Measurements from ENCODE around the gene AMN1. TPM values are rescaled to one million over a fixed set of nuclear protein-coding genes. Genes with fewer than 3 reads are reported as not detected.

Gene AMN1
- total RNA-seq, 1 experiment from 2014 or later = 26.9 TPM

GRCh38 chr12:31714406-31715271 lies 14.2 kb downstream of the AMN1 start:
- ATAC-seq = no peak
- intact Hi-C loops (cut with micrococcal nuclease) = no loop called here
- H2AFZ ChIP-seq (ENCODE audit: low read depth, low read length, poor library complexity, severe bottlenecking) = no peak overlapping the region
- TF ChIP-seq POLR2AphosphoS5 (IDR thresholded peaks at IDR 0.05; ENCODE audit: low read depth, low read length) (no peak), JUND (IDR thresholded peaks at IDR 0.05) (no peak), ATF3 (IDR thresholded peaks at IDR 0.05) (no peak), ELF1 (IDR thresholded peaks at IDR 0.05; ENCODE audit: borderline replicate concordance, low read depth) (no peak), YY1 (IDR thresholded peaks at IDR 0.05; ENCODE audit: extremely low read depth, insufficient replicate concordance, low read depth, low read length) (no peak), EGR1 (IDR thresholded peaks at IDR 0.05; ENCODE audit: low read depth) (no peak), CBX3 (IDR thresholded peaks at IDR 0.05; ENCODE audit: low read depth) (no peak), TCF7L2 (IDR thresholded peaks at IDR 0.05; ENCODE audit: borderline replicate concordance, extremely low read depth, insufficient read depth, insufficient read length) (no peak), POLR2A (IDR thresholded peaks at IDR 0.05; ENCODE audit: borderline replicate concordance, extremely low read depth, insufficient read depth, insufficient read length) (no peak)
- no peak for DNase-seq (ENCODE audit: low read depth, low spot score)
- peaks cover 5 to 9% of the 10 kb centered on the region in 2 experiments; a peak in 3 of 4 replicates for H3K4me1 ChIP-seq (ENCODE audit: control insufficient read depth in 1 of 2, insufficient read depth in 2 of 2, low read length in 2 of 2)
- H3K36me3 ChIP-seq (ENCODE audit: control insufficient read depth in 1 of 2, insufficient read depth in 2 of 2, low read length in 2 of 2) = 0 out of 4 replicates have a peak, but pooled peaks cover 0 to 2% of the 10 kb centered on the region in 2 experiments
- RAD21 ChIA-PET (ENCODE audit: low non-redundant PET in 1 of 2, low total read pairs in 2 of 2, uncharacterized antibody in 2 of 2, unreplicated experiment in 2 of 2) = no interaction called here
- no TSS peak for BruUV-seq (replicated peaks)
- H3K27ac ChIP-seq (ENCODE audit: low read depth, low read length) = no peak overlapping the region
- POLR2A ChIA-PET = interaction anchor here (1.0 to 1.1 kb wide), 2 partner anchors 14 to 19 kb away, joined by 3 to 4 read pairs; partner anchors contain the start of gene AMN1
- H3K79me2 ChIP-seq (ENCODE audit: insufficient read depth, low read length) = no peaks in the 10 kb centered on the region
- H3K4me3 ChIP-seq (replicated peaks in 1 of 2; ENCODE audit: low read depth in 1 of 2, low read length in 2 of 2) = no peak overlapping the region
- no peak overlapping the region for H3K4me2 ChIP-seq (ENCODE audit: low read length)
- CTCF ChIA-PET = interaction anchor here (1.2 kb wide), 1 partner anchor 12 kb away, joined by 3 read pairs; no protein-coding TSS in a partner anchor
- H3K9ac ChIP-seq (ENCODE audit: low read length) = no peak overlapping the region
- H4K20me1 ChIP-seq (ENCODE audit: insufficient read depth) = no peaks in the 10 kb centered on the region
- no peaks in the 10 kb centered on the region for H3K27me3 ChIP-seq (ENCODE audit: insufficient read depth, low read length)
- H3K9me2 ChIP-seq (ENCODE audit: insufficient read depth) = no peaks in the 10 kb centered on the region
- H3K9me3 ChIP-seq (ENCODE audit: control insufficient read depth in 1 of 2, insufficient read depth in 1 of 2, low read depth in 1 of 2, low read length in 2 of 2) = no peaks in the 10 kb centered on the region; a peak in 1 of 4 replicates

GRCh38 chr12:31712877-31713276 lies 15.9 kb downstream of the AMN1 start:
- BruUV-seq (replicated peaks) = no TSS peak
- POLR2A ChIA-PET = no interaction called here
- Histone ChIP-seq H3K9me3 (ENCODE audit: control insufficient read depth in 1 of 2, insufficient read depth in 1 of 2, low read depth in 1 of 2, low read length in 2 of 2) (no peaks in the 10 kb centered on the region; a peak in 1 of 4 replicates), H3K79me2 (ENCODE audit: insufficient read depth, low read length) (no peaks in the 10 kb centered on the region), H3K36me3 (ENCODE audit: control insufficient read depth in 1 of 2, insufficient read depth in 2 of 2, low read length in 2 of 2) (no peaks in the 10 kb centered on the region), H3K9ac (ENCODE audit: low read length) (no peak overlapping the region), H3K27ac (ENCODE audit: low read depth, low read length) (no peak overlapping the region), H3K4me1 (ENCODE audit: control insufficient read depth in 1 of 2, insufficient read depth in 2 of 2, low read length in 2 of 2) (peaks cover 0 to 3% of the 10 kb centered on the region in 2 experiments; a peak in 1 of 4 replicates), H4K20me1 (ENCODE audit: insufficient read depth) (no peaks in the 10 kb centered on the region), H2AFZ (ENCODE audit: low read depth, low read length, poor library complexity, severe bottlenecking) (no peak overlapping the region), H3K27me3 (ENCODE audit: insufficient read depth, low read length) (no peaks in the 10 kb centered on the region), H3K9me2 (ENCODE audit: insufficient read depth) (no peaks in the 10 kb centered on the region), H3K4me2 (ENCODE audit: low read length) (no peak overlapping the region), H3K4me3 (replicated peaks in 1 of 2; ENCODE audit: low read depth in 1 of 2, low read length in 2 of 2) (no peak overlapping the region)
- RAD21 ChIA-PET (ENCODE audit: low non-redundant PET in 1 of 2, low total read pairs in 2 of 2, uncharacterized antibody in 2 of 2, unreplicated experiment in 2 of 2) = no interaction called here
- no peak for TF ChIP-seq ZNF274 (IDR thresholded peaks at IDR 0.05; ENCODE audit: low read depth, low read length)
- no peak for TF ChIP-seq YY1 (IDR thresholded peaks at IDR 0.05; ENCODE audit: extremely low read depth, insufficient replicate concordance, low read depth, low read length)
- no peak for TF ChIP-seq MAX (IDR thresholded peaks at IDR 0.05)
- TF ChIP-seq SP1 (IDR thresholded peaks at IDR 0.05; ENCODE audit: low read depth) = no peak
- no peak for TF ChIP-seq SIN3A (IDR thresholded peaks at IDR 0.05; ENCODE audit: low read depth)
- TF ChIP-seq ELF1 (IDR thresholded peaks at IDR 0.05; ENCODE audit: borderline replicate concordance, low read depth) = no peak
- no peak for TF ChIP-seq ZBTB33 (IDR thresholded peaks at IDR 0.05; ENCODE audit: extremely low read depth, insufficient replicate concordance, low read length)
- TF ChIP-seq CEBPB (IDR thresholded peaks at IDR 0.05; ENCODE audit: low read depth) = no peak
- DNase-seq (ENCODE audit: low read depth, low spot score) (no peak), ATAC-seq (no peak)
- intact Hi-C loops (cut with micrococcal nuclease) = no loop called here
- CTCF ChIA-PET = no interaction called here
